Measurements from ENCODE around the gene WRAP73. TPM values are rescaled to one million over a fixed set of nuclear protein-coding genes. Genes with fewer than 3 reads are reported as not detected.

Gene WRAP73
- total RNA-seq, 2 donors from 2014 or later: 6.8 to 11.4 TPM

- H3K36me3 ChIP-seq: no peaks in the 10 kb centered on the region
- H3K27me3 ChIP-seq: no peaks in the 10 kb centered on the region
- TF ChIP-seq, protein P1, sequence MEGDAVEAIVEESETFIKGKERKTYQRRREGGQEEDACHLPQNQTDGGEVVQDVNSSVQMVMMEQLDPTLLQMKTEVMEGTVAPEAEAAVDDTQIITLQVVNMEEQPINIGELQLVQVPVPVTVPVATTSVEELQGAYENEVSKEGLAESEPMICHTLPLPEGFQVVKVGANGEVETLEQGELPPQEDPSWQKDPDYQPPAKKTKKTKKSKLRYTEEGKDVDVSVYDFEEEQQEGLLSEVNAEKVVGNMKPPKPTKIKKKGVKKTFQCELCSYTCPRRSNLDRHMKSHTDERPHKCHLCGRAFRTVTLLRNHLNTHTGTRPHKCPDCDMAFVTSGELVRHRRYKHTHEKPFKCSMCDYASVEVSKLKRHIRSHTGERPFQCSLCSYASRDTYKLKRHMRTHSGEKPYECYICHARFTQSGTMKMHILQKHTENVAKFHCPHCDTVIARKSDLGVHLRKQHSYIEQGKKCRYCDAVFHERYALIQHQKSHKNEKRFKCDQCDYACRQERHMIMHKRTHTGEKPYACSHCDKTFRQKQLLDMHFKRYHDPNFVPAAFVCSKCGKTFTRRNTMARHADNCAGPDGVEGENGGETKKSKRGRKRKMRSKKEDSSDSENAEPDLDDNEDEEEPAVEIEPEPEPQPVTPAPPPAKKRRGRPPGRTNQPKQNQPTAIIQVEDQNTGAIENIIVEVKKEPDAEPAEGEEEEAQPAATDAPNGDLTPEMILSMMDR (IDR thresholded peaks at IDR 0.05): no peak
- no peaks in the 10 kb centered on the region for H3K9me3 ChIP-seq
- H3K27ac ChIP-seq: no peak overlapping the region
- H3K4me3 ChIP-seq: no peak overlapping the region
- H3K4me1 ChIP-seq: peaks cover 0 to 9% of the 10 kb centered on the region in 2 donors
- DNase-seq (ENCODE audit: low spot score): no peak
These were observed 22.5 kb upstream of the WRAP73 start for GRCh38 chr1:3672231-3672970.

GRCh38 chr1:3671371-3672180 lies 21.7 kb upstream of the WRAP73 start:
- no peak for DNase-seq (ENCODE audit: low spot score)
- Histone ChIP-seq H3K4me1 (peaks cover 0 to 9% of the 10 kb centered on the region in 2 donors), H3K9me3 (no peaks in the 10 kb centered on the region), H3K4me3 (no peak overlapping the region), H3K36me3 (no peaks in the 10 kb centered on the region), H3K27me3 (no peaks in the 10 kb centered on the region), H3K27ac (no peak overlapping the region)
- TF ChIP-seq, protein P1 (IDR thresholded peaks at IDR 0.05): no peak

DNA sequence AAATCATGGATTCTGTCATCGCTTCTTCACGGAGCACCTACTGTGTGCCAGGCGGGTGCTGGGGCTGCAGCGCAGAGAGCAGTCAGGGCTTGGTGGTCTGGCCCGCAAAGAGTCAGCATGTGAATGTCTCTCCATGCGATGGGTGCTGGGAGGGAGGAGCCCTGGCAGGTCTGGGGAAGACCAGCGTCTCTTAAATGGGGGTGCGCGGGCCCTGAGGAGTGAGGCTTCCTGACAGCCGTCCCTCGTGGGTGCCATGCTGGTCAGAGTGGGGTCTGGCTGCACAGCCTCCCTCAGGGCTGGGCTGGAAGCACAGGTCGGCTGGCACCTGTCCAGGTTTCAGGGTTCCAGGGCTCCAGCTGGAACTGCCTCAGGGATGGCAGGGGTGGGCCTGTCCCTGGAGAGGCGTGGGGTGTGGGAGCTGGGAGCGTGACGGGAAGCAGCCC lies 20.9 kb upstream of the WRAP73 start:
- Histone ChIP-seq H3K27ac (no peak overlapping the region), H3K9me3 (no peaks in the 10 kb centered on the region), H3K4me1 (peaks cover 0 to 9% of the 10 kb centered on the region in 2 donors), H3K36me3 (no peaks in the 10 kb centered on the region), H3K4me3 (no peak overlapping the region), H3K27me3 (no peaks in the 10 kb centered on the region)
- no peak for DNase-seq (ENCODE audit: low spot score)
- TF ChIP-seq, protein P1 (IDR thresholded peaks at IDR 0.05): no peak

DNA sequence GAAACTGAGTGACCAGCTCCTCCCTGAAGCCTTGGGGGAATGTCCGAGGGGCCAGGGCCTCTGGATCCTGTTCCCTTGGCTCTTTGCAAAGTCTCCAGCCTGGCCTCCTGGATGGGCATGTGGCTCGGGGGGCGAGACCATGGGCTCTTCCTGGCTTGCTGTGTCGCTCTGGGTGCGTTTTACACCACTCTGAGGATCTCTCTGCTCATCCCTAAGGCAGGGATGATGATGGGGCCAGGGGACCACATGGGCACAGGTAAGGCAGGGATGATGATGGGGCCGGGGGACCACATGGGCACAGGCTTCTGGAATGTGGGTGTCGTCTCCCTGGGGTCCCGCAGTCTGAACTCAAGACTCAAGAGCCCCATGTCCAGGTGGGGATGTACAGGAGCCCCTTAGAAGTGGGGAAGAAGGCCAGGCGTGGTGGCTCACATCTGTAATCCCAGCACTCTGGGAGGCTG lies 20.1 kb upstream of the WRAP73 start:
- Histone ChIP-seq H3K4me3 (no peak overlapping the region), H3K4me1 (peaks cover 0 to 9% of the 10 kb centered on the region in 2 donors), H3K36me3 (no peaks in the 10 kb centered on the region), H3K27me3 (no peaks in the 10 kb centered on the region), H3K9me3 (no peaks in the 10 kb centered on the region), H3K27ac (no peak overlapping the region)
- DNase-seq (ENCODE audit: low spot score): no peak
- TF ChIP-seq, protein P1 (IDR thresholded peaks at IDR 0.05): no peak

DNA sequence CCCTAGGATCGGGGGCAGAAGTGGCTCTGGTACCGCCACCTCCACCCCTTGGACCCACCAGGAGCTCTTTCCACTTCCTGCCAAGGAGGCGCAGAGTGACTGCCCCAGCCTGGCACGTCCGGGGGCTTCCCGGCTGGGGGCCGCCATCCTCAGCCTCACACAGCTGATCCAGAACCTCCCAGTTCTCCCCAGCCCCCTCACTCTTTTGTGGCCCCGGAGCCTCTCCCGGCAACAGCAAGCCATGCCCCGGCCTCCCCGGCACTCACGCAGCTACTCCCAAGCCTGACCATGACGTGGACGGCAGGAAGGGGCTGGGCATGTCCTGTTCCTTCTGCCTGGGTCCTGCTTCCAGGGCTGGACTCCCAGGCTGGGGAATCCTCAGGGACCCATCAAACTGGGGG lies 19.5 kb upstream of the WRAP73 start:
- TF ChIP-seq, protein P1 (IDR thresholded peaks at IDR 0.05): no peak
- Histone ChIP-seq H3K4me3 (no peak overlapping the region), H3K4me1 (peaks cover 0 to 9% of the 10 kb centered on the region in 2 donors), H3K36me3 (no peaks in the 10 kb centered on the region), H3K9me3 (no peaks in the 10 kb centered on the region), H3K27me3 (no peaks in the 10 kb centered on the region), H3K27ac (no peak overlapping the region)
- DNase-seq (ENCODE audit: low spot score): no peak
